H1 (cell line): ENCODE results near the gene ASB1. TPM values are rescaled to one million over a fixed set of nuclear protein-coding genes. Genes with fewer than 3 reads are reported as not detected.

Source experiments
- CTCF ChIA-PET: fragments of 300-600 bp; sonication (Branson Sonifier 250); formaldehyde crosslinking; loops from one replicate; lab custom pipeline; 2021; ENCODE audit not compliant: partially characterized antibody; lab: Charles Lee
- POLR2A ChIA-PET: fragments of 300-600 bp; sonication (Branson Sonifier 250); formaldehyde crosslinking; loops from one replicate; lab custom pipeline; 2021; ENCODE audit warnings: inconsistent platforms; ENCODE audit not compliant: partially characterized antibody; lab: Charles Lee
- DNase-seq, 2 experiments: peaks; one replicate each; pipeline versions ENCODE4 v3.0.0 to v3.0.0-alpha.2; 2010 to 2022; ENCODE audit warnings: low spot score in 2 of 2, low read depth in 1 of 2, mixed read lengths in 1 of 2
- FAIRE-seq: peaks from 2 replicates; lab custom pipeline; 2011; peaks lifted over from hg19 to GRCh38; lab: Jason Lieb, UNC
- H2AFZ ChIP-seq: 2 replicates; pipeline ENCODE4 v1.8.1; 2012; ENCODE audit warnings: low read length, inconsistent platforms
- H2AK5ac ChIP-seq: 2 replicates; pipeline ENCODE4 v1.6.1; 2013; ENCODE audit warnings: low read depth, low read length
- H2BK120ac ChIP-seq: replicated peaks from 2 replicates; pipeline ENCODE3; 2013; ENCODE audit warnings: low read depth, low read length, inconsistent platforms
- H2BK12ac ChIP-seq: 2 replicates; pipeline ENCODE4 v1.6.1; 2013; ENCODE audit warnings: low read depth, low read length
- H2BK15ac ChIP-seq: 2 replicates; pipeline ENCODE4 v1.6.1; 2013; ENCODE audit warnings: low read length
- H2BK20ac ChIP-seq: 2 replicates; pipeline ENCODE4 v1.6.1; 2013; ENCODE audit warnings: low read length
- H2BK5ac ChIP-seq: 2 replicates; pipeline ENCODE4 v1.6.1; 2013; ENCODE audit warnings: low read depth, low read length
- H3K14ac ChIP-seq: 2 replicates; pipeline ENCODE4 v1.6.1; 2013; ENCODE audit warnings: inconsistent platforms; ENCODE audit not compliant: insufficient read length
- H3K18ac ChIP-seq: 2 replicates; pipeline ENCODE4 v1.6.1; 2013; ENCODE audit warnings: low read length; ENCODE audit errors: extremely low read depth
- H3K23ac ChIP-seq: 2 replicates; pipeline ENCODE4 v1.6.1; 2013; ENCODE audit warnings: inconsistent platforms; ENCODE audit not compliant: insufficient read length
- H3K23me2 ChIP-seq: 2 replicates; pipeline ENCODE4 v1.6.1; 2013; ENCODE audit warnings: low read depth, low read length
- H3K27ac ChIP-seq: 2 replicates; pipeline ENCODE4 v1.6.1; 2011; ENCODE audit warnings: low read depth, low read length, inconsistent platforms
- H3K27me3 ChIP-seq, 4 experiments: replicated peaks in 1 of 4; 1 replicate in 1 of 4; 2 replicates in 3 of 4; pipeline versions ENCODE4 v1.6.1 to v1.8.1; 2011 to 2013; ENCODE audit warnings: low read length in 3 of 4, mild to moderate bottlenecking in 3 of 4, inconsistent platforms in 2 of 4, mixed read lengths in 2 of 4, moderate library complexity in 1 of 4; ENCODE audit not compliant: control insufficient read depth in 3 of 4, insufficient read depth in 3 of 4; ENCODE audit errors: extremely low read depth in 1 of 4
- H3K36me3 ChIP-seq, 4 experiments: 2 replicates each; pipeline versions ENCODE4 v1.6.1 to v1.8.1; 2011 to 2013; ENCODE audit warnings: mild to moderate bottlenecking in 4 of 4, low read length in 3 of 4, moderate library complexity in 2 of 4, control low read depth in 1 of 4, inconsistent platforms in 1 of 4; ENCODE audit not compliant: insufficient read depth in 4 of 4, control insufficient read depth in 2 of 4
- H3K4ac ChIP-seq: replicated peaks from 2 replicates; pipeline ENCODE3; 2013; ENCODE audit warnings: low read length, low read depth, mixed read lengths, inconsistent platforms; ENCODE audit not compliant: insufficient read length
- H3K4me1 ChIP-seq, 4 experiments: replicated peaks in 1 of 4; 1 replicate in 1 of 4; 2 replicates in 3 of 4; pipeline versions ENCODE4 v1.6.1 to v1.8.1; 2011 to 2013; ENCODE audit warnings: low read length in 3 of 4, inconsistent platforms in 2 of 4, mixed read lengths in 1 of 4; ENCODE audit not compliant: insufficient read depth in 4 of 4, control insufficient read depth in 3 of 4
- H3K4me2 ChIP-seq, 2 experiments: 2 replicates each; pipeline versions ENCODE4 v1.6.1 to v1.8.1; 2011 to 2013; ENCODE audit warnings: low read depth in 2 of 2, low read length in 2 of 2, control low read depth in 1 of 2, inconsistent platforms in 1 of 2, mild to moderate bottlenecking in 1 of 2; ENCODE audit not compliant: insufficient read depth in 1 of 2
- H3K4me3 ChIP-seq, 4 experiments: fragments of 200-600, 300-600 bp in 1 of 4; sonication (generic), shearing (Covaris generic), sonication (Bioruptor Twin) in 1 of 4; 2 replicates each; pipeline versions ENCODE4 v1.5.1 to v1.8.1; 2011 to 2016; ENCODE audit warnings: low read length in 4 of 4, low read depth in 3 of 4, control low read depth in 2 of 4, inconsistent platforms in 2 of 4, mild to moderate bottlenecking in 2 of 4, mixed read lengths in 1 of 4, moderate library complexity in 1 of 4; ENCODE audit not compliant: insufficient read depth in 2 of 4; ENCODE audit errors: extremely low read depth in 1 of 4
- H3K56ac ChIP-seq: replicated peaks from 2 replicates; pipeline ENCODE3; 2013; ENCODE audit warnings: low read depth, mild to moderate bottlenecking, mixed read lengths, low read length, inconsistent platforms; ENCODE audit not compliant: insufficient read length
- H3K79me1 ChIP-seq: 2 replicates; pipeline ENCODE4 v1.6.1; 2013; ENCODE audit warnings: low read depth, low read length, control low read depth
- H3K79me2 ChIP-seq, 2 experiments: 2 replicates each; pipeline versions ENCODE4 v1.6.1 to v1.8.1; 2012 to 2013; ENCODE audit warnings: low read length in 2 of 2, mild to moderate bottlenecking in 2 of 2, inconsistent platforms in 1 of 2; ENCODE audit not compliant: insufficient read depth in 2 of 2, control insufficient read depth in 1 of 2
- H3K9ac ChIP-seq, 4 experiments: replicated peaks in 1 of 4; 1 replicate in 1 of 4; 2 replicates in 3 of 4; pipeline versions ENCODE4 v1.6.1 to v1.8.1; 2011 to 2013; ENCODE audit warnings: low read depth in 3 of 4, low read length in 3 of 4, control low read depth in 2 of 4, mild to moderate bottlenecking in 2 of 4, moderate library complexity in 2 of 4, inconsistent platforms in 1 of 4; ENCODE audit errors: extremely low read depth in 1 of 4
- H3K9me3 ChIP-seq, 2 experiments: 2 replicates each; pipeline versions ENCODE4 v1.6.1 to v1.8.1; 2012 to 2013; ENCODE audit warnings: mild to moderate bottlenecking in 2 of 2, moderate library complexity in 2 of 2, control low read depth in 1 of 2, inconsistent platforms in 1 of 2, low read depth in 1 of 2, low read length in 1 of 2, mixed read lengths in 1 of 2; ENCODE audit not compliant: insufficient read depth in 2 of 2
- H4K20me1 ChIP-seq, 2 experiments: replicated peaks in 1 of 2; 2 replicates each; pipeline versions ENCODE3 to v1.8.1; 2011 to 2013; ENCODE audit warnings: inconsistent platforms in 2 of 2, low read length in 2 of 2, mild to moderate bottlenecking in 1 of 2; ENCODE audit not compliant: insufficient read depth in 2 of 2, control insufficient read depth in 1 of 2
- H4K5ac ChIP-seq: 2 replicates; pipeline ENCODE4 v1.6.1; 2013; ENCODE audit warnings: low read length, low read depth, mixed read lengths, inconsistent platforms; ENCODE audit not compliant: insufficient read length
- H4K8ac ChIP-seq: 2 replicates; pipeline ENCODE4 v1.8.0; 2013; ENCODE audit warnings: mild to moderate bottlenecking, moderate library complexity, low read length, inconsistent platforms; ENCODE audit not compliant: insufficient read depth; ENCODE audit errors: extremely low read depth
- H4K91ac ChIP-seq: replicated peaks from 2 replicates; pipeline ENCODE3; 2013; ENCODE audit warnings: low read length, mixed read lengths, inconsistent platforms; ENCODE audit not compliant: insufficient read length
- CBX5 ChIP-seq: fragments of 300-800, 300-1000 bp; sonication (generic); IDR thresholded peaks from 2 replicates; pipeline ENCODE4 v1.7.1; 2016; ENCODE audit warnings: antibody characterized with exemption, low read length, low read depth
- SP4 ChIP-seq: IDR thresholded peaks from 2 replicates; pipeline ENCODE4 v1.6.1; 2012; ENCODE audit warnings: low read length, inconsistent platforms
- SRF ChIP-seq: IDR thresholded peaks from 2 replicates; pipeline ENCODE4 v1.6.1; 2011; ENCODE audit warnings: mild to moderate bottlenecking, low read depth, low read length, moderate library complexity
- TCF12 ChIP-seq: IDR thresholded peaks from 2 replicates; pipeline ENCODE4 v1.6.1; 2011; ENCODE audit warnings: low read depth, mild to moderate bottlenecking, low read length
- WGBS, 2 experiments: shearing (Covaris generic) in 1 of 2; methylation state at CpG; one replicate each; pipeline versions ENCODE4 v1.1.6 to v1.1.7; 2013 to 2015; ENCODE audit warnings: low lambda C conversion rate in 2 of 2, mixed read lengths in 2 of 2, inconsistent platforms in 1 of 2, low coverage in 1 of 2, missing lambda C conversion rate in 1 of 2; ENCODE audit not compliant: insufficient replicate concordance in 2 of 2, insufficient coverage in 1 of 2, insufficient read length in 1 of 2; ENCODE audit errors: extremely low coverage in 1 of 2, missing lambda C conversion rate in 1 of 2; 5-methylcytosine and 5-hydroxymethylcytosine counted together
- polyA plus RNA-seq, 7 experiments: library from polyadenylated mRNA; depleted of rRNA in 3 of 7; stranded (reverse) in 5 of 7; unstranded in 2 of 7; fragments of >200 nt in 5 of 7; fragments of 200-250 nt in 2 of 7; gene quantifications; 1 replicate in 5 of 7; 2 replicates in 1 of 7; 4 replicates in 1 of 7; pipeline versions ENCODE4 v1.2.1 to v1.2.3, GENCODE V29; 2011 to 2013; ENCODE audit warnings: missing spikeins in 2 of 7, mixed read lengths in 2 of 7
- total RNA-seq: library from RNA; stranded (reverse); fragmentation: NEBNext Ultra II Directional; extraction: Animal tissue kit (Norgen Biotek cat#: 25700); gene quantifications from 2 replicates; pipeline ENCODE4 v1.2.1, GENCODE V29; 2021

The ASB1 gene
- total and polyA plus RNA-seq, 2 of the 8 experiments (the other 6 are each of a cell fraction or from before 2014, with no cell fraction given), result 24.1 to 36.0 TPM

DNA sequence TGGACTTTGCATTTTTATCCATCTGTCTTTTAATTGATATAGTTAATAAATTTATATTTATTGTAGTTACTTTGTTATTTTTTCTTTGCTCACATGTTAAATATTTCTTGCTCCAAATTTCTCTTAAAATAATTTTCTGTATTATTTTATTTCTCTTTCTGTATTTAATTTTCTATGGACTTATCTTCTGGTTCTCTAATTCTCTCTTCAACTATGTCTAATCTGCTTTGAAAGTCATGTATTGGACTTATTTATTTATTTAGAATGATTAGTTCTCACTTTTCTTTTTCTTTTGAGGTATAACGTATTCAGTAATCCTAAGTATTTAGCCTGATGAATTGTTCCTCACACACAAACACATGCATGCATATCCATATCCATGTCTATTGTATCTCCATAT, 53.1 kb downstream of the ASB1 start:
- WGBS, 2 experiments, result 94% methylated on average over 1 of the region's 1 CpG; no CpG with 5 or more reads in 1 of the 2 experiments
- no peak overlapping the region for H3K9ac ChIP-seq
- peaks cover 0 to 8% (median 2%) of the 10 kb centered on the region in 4 experiments; a peak in 4 of 7 replicates for H3K4me1 ChIP-seq
- H4K5ac ChIP-seq, result no peak overlapping the region
- H3K4me3 ChIP-seq, result no peak overlapping the region
- ChIA-PET CTCF (no interaction called here), POLR2A (no interaction called here)
- no peak overlapping the region for H4K91ac ChIP-seq
- H3K79me1 ChIP-seq, result 0 out of 2 replicates have a peak, but pooled peaks cover under 1% of the 10 kb centered on the region
- no peak overlapping the region for H4K8ac ChIP-seq
- H3K79me2 ChIP-seq, result no peaks in the 10 kb centered on the region
- H2AK5ac ChIP-seq, result no peak overlapping the region
- H3K4me2 ChIP-seq, result no peak overlapping the region
- H3K18ac ChIP-seq, result no peak overlapping the region
- FAIRE-seq (no peak), DNase-seq (no peak)
- no peak overlapping the region for H3K27ac ChIP-seq
- H2BK12ac ChIP-seq, result no peak overlapping the region
- H3K27me3 ChIP-seq, result no peaks in the 10 kb centered on the region
- no peak overlapping the region for H3K14ac ChIP-seq
- H3K4ac ChIP-seq, result no peak overlapping the region
- no peak overlapping the region for H2BK15ac ChIP-seq
- no peak overlapping the region for H2BK120ac ChIP-seq
- H3K9me3 ChIP-seq, result peaks cover under 1 to 4% of the 10 kb centered on the region in 2 experiments; a peak in 2 of 4 replicates
- TF ChIP-seq CBX5 (no peak), SP4 (no peak), SRF (no peak), TCF12 (no peak)
- TF ChIP-seq, all 59 proteins: peak for 0
- peaks cover 1% of the 10 kb centered on the region; the same call in 1 of the 2 replicates for H3K23me2 ChIP-seq
- no peak overlapping the region for H3K23ac ChIP-seq
- H4K20me1 ChIP-seq, result peaks cover 0 to under 1% of the 10 kb centered on the region in 2 experiments
- H2BK20ac ChIP-seq, result no peak overlapping the region
- no peaks in the 10 kb centered on the region for H3K36me3 ChIP-seq
- H3K56ac ChIP-seq, result no peak overlapping the region
- H2AFZ ChIP-seq, result no peak overlapping the region
- H2BK5ac ChIP-seq, result no peak overlapping the region
